Stimulated activated memory B cell treated with anti-CD40 and anti-IgM and Interleukin-4, amounts not matched to agents 10 μg/mL and 1 μg/mL and 100 μg/mL, for 72 hours (primary cell): ENCODE data around the gene ELK3.
"Not testable (repeated sequence)": the region's sequence is repeated elsewhere in the genome, so short reads cannot be mapped to it uniquely, and the experiment has no call there.

Experiments used
- ATAC-seq: fragments of 150-1000 bp; cut with Tn5 transposase; 2 replicates; pipeline ENCODE4 v1.10.0; 2021
- H3K27ac Mint-ChIP-seq: one replicate; pipeline ENCODE4 v1.8.0; 2022; ENCODE audit warnings: mild to moderate bottlenecking, mixed read lengths
- H3K27me3 Mint-ChIP-seq: one replicate; pipeline ENCODE4 v1.8.0; 2022; ENCODE audit warnings: mixed read lengths
- H3K36me3 Mint-ChIP-seq: one replicate; pipeline ENCODE4 v1.8.0; 2022; ENCODE audit warnings: mixed read lengths
- H3K4me1 Mint-ChIP-seq: one replicate; pipeline ENCODE4 v1.8.0; 2022; ENCODE audit warnings: mixed read lengths
- H3K4me3 Mint-ChIP-seq: one replicate; pipeline ENCODE4 v1.8.0; 2022; ENCODE audit warnings: mild to moderate bottlenecking, moderate library complexity, mixed read lengths
- H3K9me3 Mint-ChIP-seq: one replicate; pipeline ENCODE4 v1.8.0; 2022; ENCODE audit warnings: mixed read lengths

ELK3 gene

GRCh38 chr12:96310067-96310466 lies 115.9 kb downstream of the ELK3 start:
- Mint-ChIP-seq H3K4me3 (no peak overlapping the region), H3K9me3 (no peaks in the 10 kb centered on the region), H3K4me1 (peaks cover 10% of the 10 kb centered on the region), H3K36me3 (peaks cover 31% of the 10 kb centered on the region), H3K27ac (no peak overlapping the region), H3K27me3 (no peaks in the 10 kb centered on the region)
- no peak for ATAC-seq

DNA sequence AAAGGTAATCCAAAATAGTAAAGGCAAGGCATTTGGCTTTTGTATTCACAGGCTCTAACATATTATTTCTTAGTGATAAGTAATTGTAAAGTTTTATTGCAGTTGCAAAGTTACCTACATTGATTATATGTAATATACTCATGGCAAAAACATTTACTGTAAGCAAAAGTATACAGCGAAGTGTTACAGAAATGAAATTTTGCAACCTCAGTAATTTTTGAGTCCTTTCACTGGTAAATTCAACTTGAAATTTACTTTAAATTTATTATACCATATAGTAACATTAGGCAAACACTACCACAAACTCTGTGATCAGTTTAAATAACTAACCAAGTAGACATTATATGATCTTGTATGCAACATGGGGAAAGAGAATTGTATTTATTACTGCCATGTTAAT lies 117.0 kb downstream of the ELK3 start:
- no peak overlapping the region for H3K27ac Mint-ChIP-seq
- H3K4me1 Mint-ChIP-seq = peaks cover 16% of the 10 kb centered on the region
- H3K27me3 Mint-ChIP-seq = no peaks in the 10 kb centered on the region
- no peaks in the 10 kb centered on the region for H3K9me3 Mint-ChIP-seq
- no peak for ATAC-seq
- no peak overlapping the region for H3K4me3 Mint-ChIP-seq
- H3K36me3 Mint-ChIP-seq = peaks cover 23% of the 10 kb centered on the region

DNA sequence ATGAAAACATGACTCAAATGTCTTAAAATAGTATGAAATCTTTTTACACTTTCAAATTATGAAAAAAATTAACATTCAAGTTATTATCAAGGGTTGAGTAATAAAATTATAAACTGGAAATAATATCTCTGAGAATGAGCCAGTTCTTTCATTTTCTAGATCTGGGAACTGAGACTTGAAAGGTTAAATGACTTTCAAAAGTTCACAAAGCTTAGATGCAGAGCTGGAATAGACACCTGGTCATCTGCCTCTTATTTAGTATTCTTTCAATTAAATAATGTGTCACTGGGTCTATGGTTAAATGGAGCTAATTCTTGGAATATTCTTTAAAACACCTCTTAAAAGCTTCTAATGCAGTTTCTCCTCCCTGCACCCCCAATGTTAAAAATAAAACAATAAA lies 119.4 kb downstream of the ELK3 start:
- Mint-ChIP-seq H3K27me3 (no peaks in the 10 kb centered on the region), H3K27ac (no peak overlapping the region), H3K4me3 (no peak overlapping the region), H3K9me3 (peaks cover 3% of the 10 kb centered on the region), H3K4me1 (peaks cover 16% of the 10 kb centered on the region), H3K36me3 (peaks cover 17% of the 10 kb centered on the region)
- no peak for ATAC-seq

DNA sequence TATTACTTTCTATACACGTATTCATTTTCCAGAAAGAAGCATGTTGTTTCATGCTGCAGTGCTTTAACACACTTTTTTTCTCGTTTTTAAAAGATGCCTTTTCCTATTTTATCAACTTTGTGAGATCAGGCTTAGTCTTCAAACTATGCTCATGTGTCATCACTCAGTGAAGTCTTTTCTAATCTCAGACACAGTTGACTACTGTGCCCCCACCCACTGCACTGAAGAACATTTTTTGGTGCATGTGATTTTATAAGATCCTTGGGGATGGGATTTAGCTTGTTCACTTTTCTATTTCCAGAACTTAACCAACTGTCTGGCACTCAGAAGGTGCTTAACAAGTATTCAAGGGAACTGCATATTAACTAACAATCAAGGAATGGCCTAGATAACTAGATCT lies 120.5 kb downstream of the ELK3 start:
- Mint-ChIP-seq H3K27me3 (no peaks in the 10 kb centered on the region), H3K4me1 (peaks cover 12% of the 10 kb centered on the region), H3K4me3 (no peak overlapping the region), H3K36me3 (peaks cover 9% of the 10 kb centered on the region), H3K27ac (no peak overlapping the region), H3K9me3 (peaks cover 3% of the 10 kb centered on the region)
- ATAC-seq = no peak

GRCh38 chr12:96315741-96316481 lies 121.7 kb downstream of the ELK3 start:
- not testable (repeated sequence) for ATAC-seq

DNA sequence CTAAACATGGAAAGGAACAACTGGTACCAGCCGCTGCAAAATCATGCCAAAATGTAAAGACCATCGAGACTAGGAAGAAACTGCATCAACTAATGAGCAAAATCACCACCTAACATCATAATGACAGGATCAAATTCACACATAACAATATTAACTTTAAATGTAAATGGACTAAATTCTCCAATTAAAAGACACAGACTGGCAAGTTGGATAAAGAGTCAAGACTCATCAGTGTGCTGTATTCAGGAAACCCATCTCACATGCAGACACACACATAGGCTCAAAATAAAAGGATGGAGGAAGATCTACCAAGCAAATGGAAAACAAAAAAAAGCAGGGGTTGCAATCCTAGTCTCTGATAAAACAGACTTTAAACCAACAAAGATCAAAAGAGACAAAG lies 123.6 kb downstream of the ELK3 start:
- peaks cover 12% of the 10 kb centered on the region for H3K4me1 Mint-ChIP-seq
- H3K4me3 Mint-ChIP-seq, H3K27me3 Mint-ChIP-seq, H3K9me3 Mint-ChIP-seq, ATAC-seq, H3K27ac Mint-ChIP-seq, H3K36me3 Mint-ChIP-seq: not testable (repeated sequence)

More at GRCh38 chr12:96315741-96316481, 121.7 kb downstream of the ELK3 start:
- Mint-ChIP-seq H3K4me1 (peaks cover 12% of the 10 kb centered on the region), H3K27ac (peak overlapping the region; percentile 70), H3K4me3 (peak overlapping the region; percentile 85)
- H3K36me3 Mint-ChIP-seq, H3K9me3 Mint-ChIP-seq, H3K27me3 Mint-ChIP-seq: not testable (repeated sequence)
